Hematopoietic multipotent progenitor cell (in vitro differentiated cells): ENCODE results near the gene UBE2D4. TPM values are rescaled to one million over a fixed set of nuclear protein-coding genes. Genes with fewer than 3 reads are reported as not detected.
"Not testable (repeated sequence)": the region's sequence is repeated elsewhere in the genome, so short reads cannot be mapped to it uniquely, and the experiment has no call there.

Source experiments
- DNase-seq, 3 donors: peaks; one replicate each; pipeline ENCODE4 v3.0.0-alpha.2; 2011 to 2015; ENCODE audit warnings: low read depth in 2 of 3, low spot score in 2 of 3
- total RNA-seq: library from RNA; depleted of rRNA; stranded (reverse); fragments of >200 nt; gene quantifications from one replicate; pipeline ENCODE4 v1.2.3, GENCODE V29; 2012

UBE2D4 gene
- total RNA-seq, 1 donor: 12.9 TPM

GRCh38 chr7:43960933-43961332 lies 34.7 kb downstream of the UBE2D4 start:
- no peak for DNase-seq

- DNase-seq: not testable (repeated sequence)
Observed at GRCh38 chr7:43966392-43966791, 40.2 kb downstream of the UBE2D4 start.

- not testable (repeated sequence) for DNase-seq
Observed at GRCh38 chr7:43968172-43969040, 42.2 kb downstream of the UBE2D4 start.

- not testable (repeated sequence) for DNase-seq
Observed at GRCh38 chr7:43969586-43969985, 43.4 kb downstream of the UBE2D4 start.

- not testable (repeated sequence) for DNase-seq
Observed at GRCh38 chr7:43970698-43971097, 44.5 kb downstream of the UBE2D4 start.

- DNase-seq: not testable (repeated sequence)
Observed at GRCh38 chr7:43974033-43974573, 47.9 kb downstream of the UBE2D4 start.

GRCh38 chr7:43974725-43975482 lies 48.7 kb downstream of the UBE2D4 start:
- DNase-seq: not testable (repeated sequence)

- no peak for DNase-seq
Observed at GRCh38 chr7:43977525-43977924, 51.3 kb downstream of the UBE2D4 start.

GRCh38 chr7:43978102-43978501 lies 51.9 kb downstream of the UBE2D4 start:
- not testable (repeated sequence) for DNase-seq

- DNase-seq: not testable (repeated sequence)
Observed at GRCh38 chr7:43982848-43983247, 56.6 kb downstream of the UBE2D4 start.

- not testable (repeated sequence) for DNase-seq
Observed at GRCh38 chr7:43983736-43984135, 57.5 kb downstream of the UBE2D4 start.

GRCh38 chr7:43985904-43986864 lies 59.9 kb downstream of the UBE2D4 start:
- peak; percentile 35 to 77 (median 63) for DNase-seq

GRCh38 chr7:43987476-43987875 lies 61.2 kb downstream of the UBE2D4 start:
- not testable (repeated sequence) for DNase-seq

- DNase-seq: not testable (repeated sequence)
Observed at GRCh38 chr7:43990011-43990585, 63.9 kb downstream of the UBE2D4 start.

- not testable (repeated sequence) for DNase-seq
Observed at GRCh38 chr7:43990829-43991228, 64.6 kb downstream of the UBE2D4 start.

- not testable (repeated sequence) for DNase-seq
Observed at GRCh38 chr7:43992896-43993295, 66.7 kb downstream of the UBE2D4 start.

GRCh38 chr7:43994681-43995080 lies 68.4 kb downstream of the UBE2D4 start:
- not testable (repeated sequence) for DNase-seq

GRCh38 chr7:43997532-43997931 lies 71.3 kb downstream of the UBE2D4 start, which contains the start of gene SPDYE1:
Gene SPDYE1, plus strand, starts transcription at chr7:43997897. Its CDS starts 2,053 bp downstream, at chr7:43999950.
- DNase-seq: not testable (repeated sequence)
